Aorta (tissue), 5 donors: ENCODE results near the gene PHB1. TPM values are rescaled to one million over a fixed set of nuclear protein-coding genes. Genes with fewer than 3 reads are reported as not detected.

Source experiments
- ATAC-seq: fragments of 200-7000 bp; cut with Tn5 transposase; one replicate; pipeline ENCODE4 v1.9.1; 2022; ENCODE audit warnings: moderate library complexity; ENCODE audit not compliant: low FRiP score
- DNase-seq, 2 donors: peaks; one replicate each; pipeline ENCODE4 v3.0.0-alpha.2; 2020
- H3K27ac ChIP-seq, 2 donors: one replicate each; pipeline ENCODE4 v1.5.1; 2013; ENCODE audit warnings: low read length in 2 of 2, mild to moderate bottlenecking in 2 of 2, moderate library complexity in 2 of 2, control low read depth in 1 of 2, inconsistent platforms in 1 of 2, low read depth in 1 of 2
- H3K27me3 ChIP-seq, 2 donors: one replicate each; pipeline ENCODE4 v1.6.1; 2013; ENCODE audit warnings: control low read depth in 1 of 2, low read length in 1 of 2, mild to moderate bottlenecking in 1 of 2, moderate library complexity in 1 of 2; ENCODE audit not compliant: insufficient read depth in 2 of 2, control insufficient read depth in 1 of 2
- H3K36me3 ChIP-seq, 2 donors: one replicate each; pipeline ENCODE4 v1.6.1; 2013; ENCODE audit warnings: control low read depth in 1 of 2, low read length in 1 of 2, mild to moderate bottlenecking in 1 of 2; ENCODE audit not compliant: insufficient read depth in 2 of 2, control insufficient read depth in 1 of 2
- H3K4me1 ChIP-seq, 2 donors: one replicate each; pipeline ENCODE4 v1.6.1; 2013; ENCODE audit warnings: low read length in 2 of 2, control low read depth in 1 of 2, mild to moderate bottlenecking in 1 of 2, moderate library complexity in 1 of 2; ENCODE audit not compliant: insufficient read depth in 2 of 2, control insufficient read depth in 1 of 2
- H3K4me3 ChIP-seq, 2 donors: one replicate each; pipeline ENCODE4 v1.5.1; 2013; ENCODE audit warnings: low read length in 2 of 2, control low read depth in 1 of 2, mild to moderate bottlenecking in 1 of 2
- H3K9me3 ChIP-seq: one replicate; pipeline ENCODE4 v1.6.1; 2013; ENCODE audit warnings: mild to moderate bottlenecking, low read length; ENCODE audit not compliant: control insufficient read depth
- WGBS, 2 donors: extraction: QIAGEN DNeasy Blood & Tissue Kit; methylation state at CpG; one replicate each; pipeline ENCODE4 v1.1.7; 2013; 5-methylcytosine and 5-hydroxymethylcytosine counted together
- intact Hi-C, 2 donors: fragments of 100-400 bp; cut with DNase I; formaldehyde crosslinking; loops; one replicate each; pipeline versions ENCODE4 v1.14.2 to v1.15.0; 2022
- polyA plus RNA-seq, 2 donors: library from polyadenylated mRNA; stranded (reverse); fragments of 200-250 nt; gene quantifications; one replicate each; pipeline ENCODE4 v1.2.3, GENCODE V29; 2013
- total RNA-seq, 2 donors: library from RNA; stranded (reverse); fragmentation: NEBNext Ultra II Directional; extraction: Animal tissue kit (Norgen Biotek cat#: 25700); gene quantifications; one replicate each; pipeline ENCODE4 v1.2.1, GENCODE V29; 2021
- donor health status: healthy with polysubstance abuse.
- donor health status: Bipolar disorder and iron deficiency.
- donor health status: DM: no; HTN: no; CAD: no.
- donor health status: DM: no; HTN: no; CAD: no.
- donor health status: DM: yes; HTN: yes; CAD: no.

PHB1 gene
- total and polyA plus RNA-seq, 4 donors = 67.9 to 91.3 (median 74.6) TPM

DNA sequence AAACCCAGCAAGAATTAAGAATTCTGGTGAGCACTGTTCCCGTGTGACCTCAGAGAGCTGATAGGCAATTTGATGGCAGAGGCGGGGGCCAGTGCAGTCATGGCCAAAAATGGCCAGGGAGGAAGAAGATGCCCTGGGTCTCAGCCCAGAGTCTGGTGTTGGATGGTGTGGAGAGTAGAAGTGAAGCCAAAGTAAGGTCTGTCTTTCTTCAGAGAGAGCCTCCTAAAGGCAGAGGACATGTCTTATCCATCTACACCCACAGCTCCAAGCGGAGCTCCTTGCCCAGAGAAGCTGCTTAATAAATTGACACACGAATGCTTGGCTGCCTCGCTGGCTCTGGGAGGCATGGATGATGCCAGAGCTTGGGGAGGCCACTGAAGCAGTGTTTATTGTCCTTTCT lies 32.9 kb downstream of the PHB1 start:
- ATAC-seq (no peak), DNase-seq (peak in 1 of 2 donors; percentile 5)
- no peaks in the 10 kb centered on the region for H3K27me3 ChIP-seq
- no peak overlapping the region for H3K4me3 ChIP-seq
- no peaks in the 10 kb centered on the region for H3K36me3 ChIP-seq
- WGBS, 2 donors = 65 to 78% methylated on average over 5 of the region's 5 CpGs
- no peaks in the 10 kb centered on the region for H3K9me3 ChIP-seq
- H3K27ac ChIP-seq = no peak overlapping the region
- no peaks in the 10 kb centered on the region for H3K4me1 ChIP-seq
- intact Hi-C loops = no loop called here

DNA sequence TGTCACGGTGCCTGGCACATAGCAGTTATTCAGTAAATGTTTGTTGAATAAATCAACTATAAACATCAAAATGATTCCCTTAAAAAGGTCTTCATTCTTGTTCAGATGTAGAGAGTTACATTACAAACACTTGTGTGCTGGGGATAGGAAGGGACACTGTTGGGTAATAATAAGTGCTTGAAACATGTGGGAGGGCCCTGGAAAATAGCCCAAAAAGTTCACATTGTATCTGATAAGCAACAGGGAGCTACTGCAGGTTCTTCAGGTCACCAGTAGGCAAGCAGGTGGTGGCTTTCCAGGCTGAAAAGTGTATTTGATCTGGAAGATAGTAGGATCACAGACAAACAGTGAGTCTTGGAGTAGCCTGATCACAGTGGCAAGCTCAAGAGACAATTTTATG lies 33.6 kb downstream of the PHB1 start:
- 80 to 85% methylated on average over 1 of the region's 1 CpG for whole genome bisulfite sequencing, 2 donors
- DNase-seq (peak in 1 of 2 donors; percentile 1), ATAC-seq (no peak)
- H3K27ac ChIP-seq = no peak overlapping the region
- H3K27me3 ChIP-seq = no peaks in the 10 kb centered on the region
- no peak overlapping the region for H3K4me3 ChIP-seq
- no peaks in the 10 kb centered on the region for H3K9me3 ChIP-seq
- no peaks in the 10 kb centered on the region for H3K36me3 ChIP-seq
- intact Hi-C loops = no loop called here
- no peaks in the 10 kb centered on the region for H3K4me1 ChIP-seq

DNA sequence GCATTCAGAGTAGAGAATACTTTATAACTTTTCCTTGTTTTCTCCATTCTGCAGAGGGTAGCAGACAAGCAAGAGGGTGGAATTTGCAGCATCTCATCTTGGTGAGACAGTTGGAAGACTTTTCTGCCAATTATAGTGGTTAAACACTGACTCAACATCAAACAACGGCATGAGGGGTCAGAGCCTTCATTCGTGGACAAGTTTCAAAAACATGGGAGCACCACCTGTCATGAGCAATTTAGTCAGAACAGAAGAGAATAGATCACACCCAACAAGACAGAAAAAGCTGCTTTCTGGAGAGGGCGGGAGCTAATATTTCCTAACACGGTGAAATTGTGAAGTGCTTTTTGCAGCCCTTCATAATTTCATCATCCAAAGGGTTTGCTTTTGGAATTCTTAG lies 34.8 kb downstream of the PHB1 start:
- H3K9me3 ChIP-seq = no peaks in the 10 kb centered on the region
- intact Hi-C loops = no loop called here
- no peaks in the 10 kb centered on the region for H3K36me3 ChIP-seq
- 73 to 77% methylated on average over 4 of the region's 4 CpGs for WGBS, 2 donors
- peak in 1 of 2 donors; percentile 1 for DNase-seq
- no peak overlapping the region for H3K4me3 ChIP-seq
- no peaks in the 10 kb centered on the region for H3K4me1 ChIP-seq
- H3K27ac ChIP-seq = no peak overlapping the region
- no peak for ATAC-seq
- no peaks in the 10 kb centered on the region for H3K27me3 ChIP-seq

DNA sequence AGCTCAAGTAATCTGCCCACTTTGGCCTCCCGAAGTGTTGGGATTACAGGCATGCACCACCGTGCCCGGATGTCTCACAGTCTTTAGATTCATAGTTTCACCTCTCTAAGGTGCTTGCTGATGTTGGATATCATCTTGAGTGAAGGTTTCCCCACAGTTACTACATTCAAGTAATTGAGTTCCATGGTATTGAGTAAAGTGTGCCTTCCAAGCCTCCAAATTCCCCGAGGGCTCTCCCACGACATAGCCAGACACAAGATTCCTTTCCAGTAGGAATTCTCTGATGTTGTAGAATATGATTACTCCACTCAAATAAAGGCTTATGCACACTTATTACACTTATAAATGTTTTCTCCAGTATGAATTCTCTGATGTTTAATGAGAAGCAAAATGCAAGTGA lies 36.4 kb downstream of the PHB1 start:
- intact Hi-C loops = no loop called here
- Histone ChIP-seq H3K36me3 (no peaks in the 10 kb centered on the region), H3K4me3 (no peak overlapping the region), H3K27me3 (no peaks in the 10 kb centered on the region), H3K9me3 (no peaks in the 10 kb centered on the region), H3K4me1 (no peaks in the 10 kb centered on the region), H3K27ac (no peak overlapping the region)
- DNase-seq (peak in 1 of 2 donors; percentile 1), ATAC-seq (no peak)
- WGBS, 2 donors = 78 to 82% methylated on average over 5 of the region's 5 CpGs

DNA sequence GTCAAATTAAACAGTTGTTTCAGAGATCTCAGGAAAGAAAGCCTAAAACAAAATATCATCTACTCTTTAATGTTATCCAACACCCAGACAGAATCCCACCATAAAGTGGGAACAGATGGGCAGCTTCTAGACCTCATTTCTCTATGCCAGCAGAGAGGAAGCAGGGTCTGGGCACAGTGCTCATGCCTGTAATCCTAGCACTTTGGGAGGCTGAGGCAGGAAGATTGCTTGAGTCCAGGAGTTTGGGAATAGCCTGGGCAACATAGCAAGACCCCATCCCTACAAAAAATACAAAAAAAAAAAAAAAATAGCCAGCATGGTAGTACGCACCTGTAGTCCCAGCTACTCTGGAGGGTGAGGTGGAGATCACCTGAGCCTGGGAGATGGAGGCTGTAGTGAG lies 39.1 kb downstream of the PHB1 start:
- Histone ChIP-seq H3K36me3 (no peaks in the 10 kb centered on the region), H3K4me1 (no peaks in the 10 kb centered on the region), H3K27ac (no peak overlapping the region), H3K27me3 (no peaks in the 10 kb centered on the region), H3K9me3 (no peaks in the 10 kb centered on the region), H3K4me3 (no peak overlapping the region)
- ATAC-seq = no peak
- DNase-seq = no peak
- intact Hi-C loops = no loop called here
- 88 to 91% methylated on average over 1 of the region's 1 CpG for WGBS, 2 donors

DNA sequence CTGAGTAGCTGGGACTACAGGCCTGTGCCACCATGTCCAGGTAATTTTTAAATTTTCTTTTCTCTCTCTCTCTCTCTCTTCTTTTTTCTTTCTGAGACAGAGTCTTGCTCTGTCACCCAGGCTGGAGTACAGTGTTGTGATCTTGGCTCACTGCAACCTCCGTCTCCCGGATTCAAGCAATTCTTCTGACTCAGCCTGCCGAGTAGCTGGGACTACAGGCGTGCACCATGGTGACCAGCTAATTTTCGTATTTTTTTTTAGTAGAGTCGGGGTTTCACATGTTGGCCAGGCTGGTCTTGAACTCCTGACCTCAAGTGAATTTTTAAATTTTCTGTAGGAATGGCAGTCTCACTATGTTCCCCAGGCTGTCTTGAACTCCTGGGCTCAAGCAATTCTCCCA lies 41.6 kb downstream of the PHB1 start:
- intact Hi-C loops = no loop called here
- Histone ChIP-seq H3K4me3 (no peak overlapping the region), H3K9me3 (no peaks in the 10 kb centered on the region), H3K27me3 (no peaks in the 10 kb centered on the region), H3K4me1 (no peaks in the 10 kb centered on the region), H3K36me3 (no peaks in the 10 kb centered on the region), H3K27ac (no peak overlapping the region)
- ATAC-seq = no peak
- 90 to 91% methylated on average over 6 of the region's 6 CpGs for WGBS, 2 donors
- no peak for DNase-seq

DNA sequence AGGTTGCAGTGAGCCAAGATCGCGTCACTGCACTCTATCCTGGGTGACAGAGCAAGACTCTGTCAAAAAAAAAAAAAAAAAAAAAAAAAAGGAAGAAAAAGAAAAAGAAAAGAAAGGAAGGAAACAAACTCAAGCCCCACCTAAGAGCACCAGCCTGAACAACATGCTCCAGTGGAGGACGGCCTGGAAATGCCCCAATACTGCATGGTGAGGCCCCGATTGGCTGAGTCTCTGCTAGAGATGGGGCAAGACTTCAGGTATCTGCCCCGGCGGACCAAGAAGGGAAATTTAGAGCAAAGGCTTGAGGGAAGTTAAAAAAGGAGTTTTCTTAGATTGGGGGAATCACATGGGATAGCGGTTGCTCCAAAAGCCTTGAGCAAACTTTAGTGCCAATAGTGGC lies 42.3 kb downstream of the PHB1 start:
- ATAC-seq (no peak), DNase-seq (no peak)
- Histone ChIP-seq H3K27ac (no peak overlapping the region), H3K4me1 (no peaks in the 10 kb centered on the region), H3K27me3 (no peaks in the 10 kb centered on the region), H3K4me3 (no peak overlapping the region), H3K36me3 (no peaks in the 10 kb centered on the region), H3K9me3 (no peaks in the 10 kb centered on the region)
- intact Hi-C loops = no loop called here
- 77 to 79% methylated on average over 7 of the region's 7 CpGs for WGBS, 2 donors

DNA sequence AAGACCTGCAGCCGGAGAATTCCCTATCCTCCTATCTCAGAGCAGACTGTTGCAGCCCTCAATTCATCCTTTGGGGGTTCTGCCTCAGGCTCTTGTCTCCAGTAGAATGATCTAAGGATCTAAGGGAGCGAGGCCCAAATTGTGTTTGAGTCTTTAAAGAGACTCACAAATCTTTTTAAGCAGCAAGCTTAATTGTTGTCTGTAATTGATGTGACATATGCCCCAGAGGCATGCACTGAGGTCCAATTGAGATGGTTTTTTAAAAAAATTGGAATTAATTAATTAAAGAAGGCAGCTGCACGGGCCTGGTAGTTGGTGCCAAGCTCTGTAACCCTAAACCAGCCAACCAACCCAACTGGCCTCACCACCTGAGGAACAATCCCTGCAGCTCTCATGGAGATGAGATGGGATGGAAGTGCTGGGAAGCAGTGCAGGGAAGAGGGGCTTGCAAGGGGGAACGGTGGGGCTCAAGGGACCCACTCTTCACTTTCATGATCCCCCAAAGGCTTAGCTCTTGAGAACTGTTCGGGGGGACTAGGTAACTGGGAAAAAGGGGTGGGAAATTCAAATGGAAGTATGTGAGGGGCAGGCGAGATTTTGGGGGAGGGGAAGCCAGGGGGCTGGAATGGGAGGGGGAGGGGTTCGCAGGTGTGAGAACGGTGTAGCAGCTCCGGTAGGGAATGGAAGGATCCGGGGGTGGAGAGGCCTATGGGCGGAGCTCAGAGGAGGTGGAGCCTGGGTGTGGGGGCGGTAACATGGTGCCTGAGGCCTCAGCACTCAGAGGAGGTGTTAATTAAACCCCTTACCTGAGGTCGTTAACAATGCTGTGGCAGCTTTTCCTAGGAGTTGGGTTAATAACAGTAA lies 43.5 kb downstream of the PHB1 start:
- ATAC-seq (no peak), DNase-seq (no peak)
- intact Hi-C loops = no loop called here

DNA sequence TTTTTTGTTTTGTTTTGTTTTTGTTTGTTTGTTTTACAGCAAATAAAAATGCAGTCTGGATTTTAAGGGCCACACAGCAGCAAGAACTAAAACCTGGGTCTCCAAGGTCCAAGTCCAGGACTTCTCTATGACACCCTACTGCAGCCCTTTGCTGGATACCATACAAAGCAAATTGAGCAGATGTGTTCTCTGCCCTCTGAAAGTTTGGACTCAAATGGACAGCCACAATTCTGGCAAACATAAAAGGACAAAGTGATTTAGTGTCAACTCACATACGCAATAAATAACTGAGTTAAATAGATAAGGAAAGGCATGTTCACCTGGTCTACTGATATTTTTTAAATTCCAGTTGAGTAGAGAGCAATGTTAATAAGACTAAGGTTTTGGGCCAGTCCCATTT lies 44.9 kb downstream of the PHB1 start:
- intact Hi-C loops = no loop called here
- no peak overlapping the region for H3K27ac ChIP-seq
- no peaks in the 10 kb centered on the region for H3K27me3 ChIP-seq
- DNase-seq (no peak), ATAC-seq (no peak)
- H3K4me1 ChIP-seq = no peaks in the 10 kb centered on the region
- H3K36me3 ChIP-seq = no peaks in the 10 kb centered on the region
- H3K9me3 ChIP-seq = no peaks in the 10 kb centered on the region
- no peak overlapping the region for H3K4me3 ChIP-seq
- 95 to 98% methylated on average over 1 of the region's 1 CpG for WGBS, 2 donors

More for the DNA sequence above, 43.5 kb downstream of the PHB1 start:
- no peaks in the 10 kb centered on the region for H3K36me3 ChIP-seq
- WGBS, 2 donors = 46% methylated on average over 13 of the region's 13 CpGs
- no peaks in the 10 kb centered on the region for H3K9me3 ChIP-seq
- H3K4me1 ChIP-seq = no peaks in the 10 kb centered on the region
- H3K27ac ChIP-seq = no peak overlapping the region
- H3K27me3 ChIP-seq = no peaks in the 10 kb centered on the region
- no peak overlapping the region for H3K4me3 ChIP-seq
